GM18511 (cell line): ENCODE data around the gene LGMN.
"Not testable (repeated sequence)": the region's sequence is repeated elsewhere in the genome, so short reads cannot be mapped to it uniquely, and the experiment has no call there.

Experiments used
- ATAC-seq: cut with Tn5 transposase; IDR thresholded peaks from one replicate; pipeline ENCODE4 v1.9.1; 2021; ENCODE audit warnings: mild to moderate bottlenecking, moderate library complexity; ENCODE audit not compliant: unreplicated experiment

Gene LGMN

DNA sequence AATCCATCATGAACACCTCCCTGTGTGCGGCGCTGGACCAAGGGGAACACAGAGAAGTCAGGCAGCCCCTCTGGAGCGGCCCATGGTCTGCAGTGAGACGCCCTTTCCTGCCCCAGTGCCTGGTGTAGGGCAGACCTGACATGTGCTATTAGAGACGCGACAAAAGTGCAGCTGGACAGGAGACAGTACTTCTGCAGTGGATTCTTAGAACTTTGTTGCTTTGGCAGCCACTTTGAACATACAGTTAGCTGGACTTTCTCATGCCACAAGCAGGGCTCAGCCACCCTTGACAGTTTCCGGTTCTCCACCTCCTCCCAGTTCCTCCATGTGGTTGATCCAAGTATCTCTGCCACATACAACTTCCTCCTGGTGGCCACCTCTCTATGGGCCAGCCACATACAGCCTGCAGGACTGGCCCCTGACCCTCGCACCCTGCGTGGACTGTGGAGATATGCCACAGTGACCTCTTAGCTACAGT, 45.9 kb downstream of the LGMN start:
- ATAC-seq = no peak

DNA sequence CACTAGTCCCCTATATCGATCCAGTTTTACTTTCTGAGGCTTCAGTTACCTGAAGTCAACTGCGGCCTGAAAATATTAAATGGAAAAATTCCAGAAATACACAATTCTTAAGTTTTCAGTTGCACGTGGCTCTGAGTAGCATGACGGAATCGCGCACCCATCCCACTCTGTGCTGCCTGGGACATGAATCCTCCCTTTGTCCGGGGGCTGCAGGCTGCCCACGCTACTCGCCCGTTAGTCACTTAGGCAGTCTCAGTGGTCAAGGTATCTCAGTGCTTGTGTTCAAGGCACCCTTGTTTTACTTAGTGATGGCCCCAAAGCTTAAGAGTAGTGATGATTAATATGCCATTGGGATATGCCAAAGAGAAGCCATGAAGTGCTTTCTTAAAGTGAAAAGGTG, 46.6 kb downstream of the LGMN start:
- no peak for ATAC-seq

DNA sequence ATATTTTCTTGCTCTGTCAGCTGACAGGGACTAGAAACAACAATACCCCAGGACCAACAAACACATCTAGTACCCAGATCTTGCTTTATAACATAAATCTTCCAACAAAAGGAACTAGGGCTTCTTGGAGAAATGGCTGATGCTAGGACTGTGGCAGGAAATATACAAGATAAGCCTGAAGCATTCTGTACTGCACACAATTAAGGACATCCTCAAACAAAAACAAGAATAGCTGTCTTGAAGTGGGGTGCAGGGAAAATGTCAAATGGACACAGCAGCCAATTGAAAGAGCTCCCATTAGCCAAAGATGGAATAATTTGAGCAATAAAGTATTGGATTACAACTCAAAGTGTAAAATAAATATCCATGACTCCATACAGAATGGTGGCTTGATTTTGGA, 50.0 kb downstream of the LGMN start:
- ATAC-seq = no peak

DNA sequence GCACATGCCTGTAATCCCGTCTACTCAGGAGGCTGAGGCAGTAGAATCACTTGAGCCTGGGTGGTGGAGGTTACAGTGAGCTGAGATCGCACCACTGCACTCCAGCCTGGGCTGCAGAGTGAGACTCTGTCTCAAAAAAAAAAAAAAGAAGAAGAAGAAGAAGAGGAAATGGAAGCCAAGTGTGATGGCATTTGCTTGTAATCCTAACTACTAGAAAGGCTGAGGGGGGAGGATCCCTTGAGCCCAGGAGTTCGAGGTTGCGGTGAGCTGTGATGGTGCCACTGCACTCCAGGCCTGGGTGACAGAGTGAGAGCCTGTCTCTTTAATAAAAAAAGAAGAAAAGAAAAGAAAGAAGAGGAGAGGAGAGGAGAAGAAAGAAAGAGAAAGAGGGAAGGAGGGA, 52.1 kb downstream of the LGMN start:
- ATAC-seq = no peak

DNA sequence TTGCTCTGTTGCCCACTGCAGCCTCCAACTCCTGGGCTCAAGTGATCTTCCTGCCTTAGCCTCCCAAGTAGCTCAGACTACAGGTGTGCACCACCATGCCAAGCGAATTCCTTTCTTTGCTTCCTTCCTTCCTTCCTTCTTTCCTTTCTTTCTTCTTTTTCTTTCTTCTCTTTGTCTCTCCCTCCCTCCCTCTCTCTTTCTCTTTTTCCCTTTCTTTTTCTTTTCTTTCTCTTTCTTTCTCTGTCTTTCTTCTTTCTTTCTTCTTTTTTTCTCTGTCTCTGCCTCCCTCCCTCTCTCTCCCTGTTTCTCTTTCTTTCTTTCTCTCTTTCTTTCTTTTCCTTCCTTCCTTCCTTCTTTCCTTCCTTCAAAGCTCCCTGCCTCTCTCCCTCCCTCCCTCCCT, 52.9 kb downstream of the LGMN start:
- ATAC-seq = no peak

DNA sequence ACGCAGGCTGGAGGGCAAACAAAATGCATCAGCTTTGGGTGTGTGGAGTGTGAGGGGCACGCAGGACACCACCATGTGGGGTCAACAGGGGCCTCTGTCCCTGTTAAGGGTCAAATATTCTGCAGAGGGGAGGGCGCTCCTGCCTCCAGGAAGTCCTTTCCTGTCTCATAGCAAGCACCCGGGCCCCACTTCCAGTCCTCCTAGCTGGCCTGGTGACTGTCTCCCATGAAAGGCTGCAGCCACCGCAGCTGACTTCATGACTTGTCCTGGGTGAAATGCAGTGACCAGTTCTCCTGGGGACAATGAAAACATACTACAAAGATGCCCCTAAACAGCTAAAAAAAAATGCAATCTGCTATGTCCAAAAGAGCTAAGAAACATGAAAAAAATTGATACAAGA, 53.6 kb downstream of the LGMN start:
- no peak for ATAC-seq

DNA sequence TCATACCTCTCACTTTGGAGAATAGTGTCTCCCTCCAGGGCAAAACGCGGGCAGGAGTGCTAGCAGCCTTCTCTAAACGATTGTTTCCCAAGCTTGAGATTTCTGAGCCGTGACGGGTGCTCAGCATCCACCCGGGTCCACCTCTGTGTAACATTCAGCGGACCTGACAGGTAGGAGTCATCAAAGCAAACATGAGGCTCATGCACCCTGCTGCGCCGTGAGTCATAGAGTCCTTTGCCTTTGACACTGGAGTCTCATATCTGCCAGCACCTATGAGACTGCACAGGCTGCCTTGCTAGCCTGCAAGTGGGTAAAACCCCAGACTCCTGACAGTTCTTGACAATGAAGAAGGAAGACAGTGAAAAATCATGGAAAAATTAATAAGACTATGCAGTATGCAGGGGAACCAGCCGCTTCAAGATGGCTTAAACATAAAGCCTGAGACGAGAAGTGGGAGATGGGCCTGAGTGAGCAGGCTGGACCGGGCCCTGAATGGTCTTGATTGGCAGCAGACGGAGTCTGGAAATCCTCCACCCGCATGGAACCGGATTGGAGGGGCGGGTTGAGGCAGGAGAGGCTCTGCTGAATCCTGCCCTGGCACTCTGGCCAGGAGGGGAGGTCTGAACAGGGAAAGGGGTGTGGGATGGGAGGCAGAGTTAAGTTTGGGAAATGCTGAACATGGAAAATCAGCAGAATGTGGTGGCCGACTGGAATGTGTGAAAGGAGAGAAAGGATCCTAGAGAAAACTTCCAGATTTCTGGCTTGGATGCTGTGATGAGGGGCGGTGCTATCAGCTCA, 54.2 kb downstream of the LGMN start:
- ATAC-seq = no peak

DNA sequence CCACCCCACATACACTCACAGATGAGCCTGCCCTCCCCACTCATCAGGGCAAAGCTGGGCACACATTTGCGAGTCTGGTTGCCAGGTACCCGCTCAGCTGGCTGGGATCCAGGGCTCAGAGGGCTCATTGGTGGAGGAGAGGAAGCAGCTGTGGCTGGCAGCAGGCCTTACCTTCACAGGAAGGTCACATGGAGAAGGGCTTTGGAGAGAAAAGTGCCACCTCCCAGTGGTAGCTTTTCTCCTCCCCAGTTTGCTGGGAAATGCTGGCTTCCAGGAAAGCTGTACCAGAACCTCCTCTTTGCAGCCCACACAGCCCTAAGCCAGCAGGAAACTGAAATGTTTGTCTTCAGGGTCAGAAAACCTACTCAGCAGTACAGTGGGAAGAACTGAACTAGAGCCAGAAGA, 55.6 kb downstream of the LGMN start:
- ATAC-seq = no peak

DNA sequence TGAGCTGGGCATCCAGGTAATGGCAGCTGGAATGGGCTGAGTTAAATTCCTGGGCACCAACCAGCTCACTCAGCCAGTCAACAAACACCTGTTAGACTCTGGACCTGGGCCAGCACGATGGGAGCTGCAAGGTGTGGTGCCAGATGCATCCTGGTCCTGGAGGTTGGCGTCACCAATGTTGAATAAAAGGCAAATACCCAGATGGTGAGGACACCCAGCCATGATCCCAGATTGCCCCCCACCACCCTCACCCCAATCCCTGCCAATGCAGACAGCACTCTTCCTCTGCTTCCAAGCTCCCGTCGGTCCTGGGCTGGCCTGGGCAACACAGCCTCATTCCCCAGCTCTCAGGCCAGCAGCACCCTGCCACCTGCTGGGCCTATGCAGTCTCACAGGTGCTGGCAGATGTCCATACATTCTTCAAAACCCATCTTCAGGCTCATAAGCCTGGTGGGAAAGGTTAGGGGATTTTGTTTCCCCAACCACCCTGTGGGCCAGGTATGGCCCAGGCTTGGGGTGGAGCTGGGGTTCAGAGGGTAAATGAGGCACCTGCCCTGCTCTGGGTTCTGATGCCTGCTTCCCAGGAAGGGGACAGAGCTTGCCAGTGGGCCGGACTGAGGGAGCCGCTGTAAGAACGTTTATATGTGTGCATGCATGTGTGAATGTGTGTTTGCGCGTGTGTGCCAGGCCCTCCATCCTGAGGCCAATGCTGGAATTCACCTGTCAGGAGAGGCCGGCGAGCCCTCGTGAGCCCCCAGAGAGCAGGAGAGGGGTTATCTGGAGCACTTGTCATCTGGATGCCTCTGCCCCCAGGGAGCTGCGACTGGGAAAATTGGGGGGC, 58.0 kb downstream of the LGMN start:
- no peak for ATAC-seq

DNA sequence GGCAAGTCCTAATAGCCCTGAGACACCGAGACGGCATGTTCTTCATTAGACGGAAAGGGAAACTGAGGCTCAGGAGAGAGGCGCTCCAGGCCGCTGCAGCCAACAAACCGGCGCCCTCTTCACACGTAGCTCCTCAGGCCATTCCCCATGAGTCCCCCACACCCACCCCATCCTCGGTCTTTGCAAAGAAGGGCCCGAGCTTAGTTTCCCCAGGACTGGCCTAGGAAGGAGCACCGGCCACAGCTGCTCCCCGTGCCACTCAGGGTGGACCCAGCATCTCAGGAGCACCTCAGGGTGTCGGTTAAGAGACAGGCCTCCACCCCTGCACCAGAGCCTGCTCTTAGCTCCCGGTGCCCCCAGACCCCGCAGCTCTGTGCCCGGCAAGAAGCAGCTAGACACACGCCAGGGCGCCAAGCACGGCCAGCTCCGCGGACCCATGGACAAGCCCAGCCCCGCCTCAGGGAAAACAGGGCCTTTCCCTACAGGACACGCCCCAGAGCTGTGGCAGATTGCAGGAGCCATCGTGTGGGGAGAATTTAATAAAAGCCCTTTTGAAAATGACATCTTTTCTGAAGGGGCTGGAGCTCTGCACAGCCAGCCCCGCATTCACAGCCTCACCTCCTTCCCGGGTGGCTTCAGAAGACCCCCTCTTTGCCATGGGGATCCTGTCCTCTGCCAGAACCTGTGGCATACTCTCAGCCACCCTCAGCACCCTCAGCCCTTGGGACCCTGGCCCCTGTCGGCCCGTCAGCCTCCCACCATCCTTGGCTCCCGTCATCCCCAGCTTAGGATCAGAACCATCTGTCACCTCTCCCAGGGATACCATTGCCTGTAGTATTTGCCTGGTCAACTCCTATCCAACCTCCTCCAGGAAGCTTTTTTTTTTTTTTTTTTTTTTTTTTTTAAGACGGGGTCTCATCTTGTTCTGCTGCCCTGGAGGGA, 59.7 kb downstream of the LGMN start:
- no peak for ATAC-seq

DNA sequence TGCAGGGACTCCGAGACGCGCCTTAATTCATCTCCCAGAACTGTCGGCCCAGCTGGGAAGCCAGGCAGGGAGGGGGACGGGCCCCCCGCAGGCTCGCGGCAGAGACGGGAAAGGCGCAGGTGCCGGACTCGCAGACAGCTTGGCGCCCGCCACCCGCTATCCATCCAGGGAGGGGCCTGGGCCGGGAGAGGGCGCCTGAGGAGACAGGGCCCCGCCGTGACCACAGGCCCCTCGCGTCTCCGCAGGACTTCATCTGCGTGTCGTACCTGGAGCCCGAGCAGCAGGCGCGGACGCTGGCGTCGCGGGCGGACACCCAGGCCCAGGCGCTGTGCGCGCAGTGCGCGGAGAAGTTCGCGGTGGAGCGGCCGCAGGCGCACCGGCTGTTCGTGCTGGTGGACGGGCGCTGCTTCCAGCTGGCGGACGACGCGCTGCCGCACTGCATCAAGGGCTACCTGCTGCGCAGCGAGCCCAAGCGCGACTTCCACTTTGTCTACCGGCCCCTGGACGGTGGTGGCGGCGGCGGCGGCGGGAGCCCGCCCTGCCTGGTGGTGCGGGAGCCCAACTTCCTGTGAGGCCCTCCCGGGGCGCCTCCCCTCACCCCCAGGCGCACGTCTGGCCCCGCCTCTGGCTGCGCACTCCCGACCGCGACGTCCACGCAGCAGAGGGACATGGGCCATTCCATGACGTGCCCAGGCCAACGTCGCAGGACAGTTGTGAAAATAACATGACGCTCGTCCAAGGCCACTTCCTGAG, 60.6 kb downstream of the LGMN start:
- no peak for ATAC-seq

DNA sequence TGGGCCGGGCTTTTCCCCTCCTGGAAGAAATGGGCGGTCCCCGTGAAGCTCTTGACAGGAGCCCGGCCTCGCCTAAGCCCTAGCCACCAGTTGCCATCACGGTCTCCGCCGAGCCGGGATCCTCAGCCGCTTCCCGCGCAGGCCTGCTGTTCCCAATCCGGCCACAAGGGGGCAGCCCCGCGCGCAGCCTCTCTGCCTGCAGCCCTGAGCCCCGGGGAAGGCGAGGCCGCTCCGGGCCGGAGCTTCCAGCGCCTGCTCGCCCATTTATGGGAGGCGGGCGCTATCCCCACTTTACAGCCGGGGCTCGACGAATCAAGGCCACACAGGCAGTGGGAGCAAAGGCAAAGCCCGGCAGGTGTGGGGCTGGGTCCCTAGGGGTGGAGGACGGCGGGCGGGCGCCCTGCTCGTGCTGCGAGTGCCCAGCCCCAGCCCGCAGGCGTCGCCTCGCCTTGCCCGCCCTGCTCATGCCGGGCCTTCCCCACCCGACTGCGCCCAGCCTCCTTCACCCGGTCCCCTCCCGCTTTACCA, 61.5 kb downstream of the LGMN start:
- no peak for ATAC-seq

DNA sequence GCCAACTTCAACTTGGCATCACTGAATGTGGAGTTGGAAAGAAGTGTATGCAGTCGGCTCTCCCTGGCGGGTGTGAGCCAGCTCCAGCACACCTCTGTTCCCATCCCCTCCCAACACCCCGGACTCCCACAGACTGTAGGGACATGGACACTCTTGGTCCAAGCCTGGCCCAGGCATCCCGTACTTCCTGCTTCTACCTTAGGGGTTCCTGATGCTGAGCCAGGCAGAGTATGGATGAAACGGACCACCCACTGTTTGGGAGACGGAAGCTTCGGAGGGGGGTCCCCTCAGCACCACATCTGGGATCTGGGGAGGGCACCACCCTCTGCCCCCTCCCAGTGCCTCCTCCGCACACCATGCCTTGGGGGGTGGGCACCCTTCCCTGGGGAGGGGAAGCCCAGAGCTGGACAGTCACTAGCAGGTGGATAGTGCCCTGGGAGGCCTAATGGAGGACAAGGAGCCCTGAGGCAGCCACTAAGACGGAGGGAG, 62.0 kb downstream of the LGMN start:
- no peak for ATAC-seq

DNA sequence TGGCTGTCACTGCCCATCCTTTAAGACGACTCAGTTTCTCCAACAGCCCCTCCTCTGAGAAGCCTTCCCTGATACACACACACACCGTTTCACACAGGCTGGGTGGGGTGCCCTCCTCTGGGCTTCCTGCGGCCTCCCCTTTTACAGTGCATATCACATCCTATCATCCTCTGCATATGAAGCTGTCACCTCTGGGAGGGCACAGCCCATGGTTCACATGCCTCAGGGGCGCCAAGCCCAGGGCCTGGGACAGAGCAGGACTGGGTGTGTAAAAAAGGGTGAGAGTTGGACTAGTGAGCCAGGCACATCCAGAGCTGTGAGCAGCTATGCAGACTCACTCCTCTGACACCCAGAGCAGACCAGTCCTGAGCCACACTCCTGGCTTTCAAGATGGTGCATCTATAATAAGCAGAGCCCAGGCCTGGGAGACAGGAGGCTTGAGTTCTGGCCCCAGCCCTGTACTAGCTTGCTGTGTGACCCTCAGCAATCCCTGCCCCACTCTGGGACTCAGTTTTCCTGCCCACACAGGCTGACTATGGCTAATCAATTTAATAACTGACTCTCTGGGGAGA, 62.6 kb downstream of the LGMN start:
- no peak for ATAC-seq

DNA sequence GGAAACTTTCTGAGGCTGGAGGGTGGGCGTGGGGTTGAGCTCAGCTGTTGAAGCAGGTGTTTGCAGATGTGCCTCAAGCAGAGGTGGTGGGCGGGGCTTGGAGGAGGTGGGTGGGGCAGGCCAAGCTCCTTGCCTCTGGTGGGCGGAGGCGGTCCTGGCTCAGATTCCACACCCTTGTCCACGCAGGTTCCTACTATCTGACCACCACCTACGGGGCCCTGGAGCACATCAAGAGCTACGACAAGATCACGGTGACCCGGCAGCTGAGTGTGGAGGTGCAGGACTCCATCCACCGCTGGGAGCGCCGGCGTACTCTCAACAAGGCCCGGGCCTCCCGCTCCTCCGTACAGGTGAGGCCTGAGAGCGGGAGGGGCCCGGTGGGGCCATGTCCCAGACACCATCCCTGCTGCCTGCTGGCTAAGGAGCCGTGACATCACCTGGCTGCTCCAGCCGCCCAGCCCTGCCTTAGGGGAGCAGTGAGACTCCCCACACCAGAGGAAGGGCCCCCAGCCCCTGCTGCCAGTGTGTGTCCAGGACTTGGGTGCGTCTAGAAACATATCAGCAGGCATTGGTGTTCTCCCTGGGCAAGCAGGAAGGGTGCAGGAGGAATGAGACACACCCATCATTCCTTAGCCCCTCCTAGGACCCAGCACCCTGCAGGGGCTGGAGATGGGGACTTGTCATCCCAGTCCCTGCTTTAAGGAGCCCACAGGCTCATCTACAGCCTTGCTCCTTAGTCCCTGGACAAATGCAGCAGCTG, 63.4 kb downstream of the LGMN start:
- ATAC-seq = no peak

DNA sequence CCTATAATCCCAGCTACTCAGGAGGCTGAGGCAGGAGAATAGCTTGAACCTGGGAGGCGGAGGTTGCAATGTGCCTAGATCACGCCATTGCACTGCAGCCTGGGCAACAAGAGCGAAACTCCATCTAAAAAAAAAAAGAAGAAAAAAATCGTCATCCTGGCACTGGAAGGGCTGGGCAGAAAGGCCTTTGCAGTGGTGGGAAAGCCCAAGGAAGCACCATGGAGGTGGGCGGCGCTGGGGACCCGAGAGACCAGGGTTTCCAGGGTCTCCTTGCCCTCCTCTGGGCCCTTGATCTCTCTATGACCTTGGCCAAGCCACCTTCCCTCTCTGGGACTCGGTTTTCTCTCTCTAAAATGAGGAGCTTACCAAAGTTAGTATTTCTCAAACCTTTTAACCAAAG, 65.4 kb downstream of the LGMN start:
- no peak for ATAC-seq

DNA sequence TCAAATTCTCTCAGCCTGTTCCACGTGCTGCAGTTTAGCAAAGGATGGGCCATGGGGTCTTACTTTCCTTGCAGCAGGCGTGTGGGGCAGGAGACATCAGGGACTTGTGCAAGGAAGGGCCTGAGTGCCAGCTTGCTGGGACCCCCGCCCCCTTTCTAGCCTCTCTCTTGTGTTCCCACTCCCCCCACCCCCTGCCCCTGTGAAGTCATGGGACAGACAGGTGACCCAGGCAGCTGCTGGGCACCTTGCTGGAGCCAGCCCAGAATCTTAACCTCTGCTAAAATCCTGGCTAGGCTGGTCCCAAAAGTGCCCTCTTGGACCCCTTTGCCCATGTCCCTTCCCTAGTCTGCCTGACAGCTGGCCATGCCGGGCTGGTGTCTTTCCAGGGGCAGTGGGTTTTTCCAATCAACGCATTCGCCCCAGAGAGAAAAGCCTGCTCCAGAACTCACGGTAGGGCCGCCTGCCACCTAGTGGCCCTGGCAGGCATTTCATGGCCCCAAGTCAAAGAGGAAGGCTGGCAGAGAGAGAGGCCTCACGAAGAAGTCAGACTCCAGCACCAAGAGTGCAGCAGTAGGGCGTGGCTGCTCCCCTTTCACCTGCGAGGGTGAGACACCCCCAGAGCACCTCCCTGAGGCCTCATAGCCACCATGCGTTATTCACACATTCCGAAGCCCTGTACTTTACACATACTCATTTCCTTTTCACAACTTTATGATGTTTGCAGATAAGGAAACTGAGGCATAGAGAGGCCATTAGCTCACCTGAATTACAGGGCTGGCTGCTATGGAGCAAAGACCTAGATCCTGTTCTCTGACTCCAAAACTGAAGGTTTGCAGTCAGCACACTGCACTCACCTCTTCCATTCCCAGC, 67.4 kb downstream of the LGMN start:
- ATAC-seq = no peak

DNA sequence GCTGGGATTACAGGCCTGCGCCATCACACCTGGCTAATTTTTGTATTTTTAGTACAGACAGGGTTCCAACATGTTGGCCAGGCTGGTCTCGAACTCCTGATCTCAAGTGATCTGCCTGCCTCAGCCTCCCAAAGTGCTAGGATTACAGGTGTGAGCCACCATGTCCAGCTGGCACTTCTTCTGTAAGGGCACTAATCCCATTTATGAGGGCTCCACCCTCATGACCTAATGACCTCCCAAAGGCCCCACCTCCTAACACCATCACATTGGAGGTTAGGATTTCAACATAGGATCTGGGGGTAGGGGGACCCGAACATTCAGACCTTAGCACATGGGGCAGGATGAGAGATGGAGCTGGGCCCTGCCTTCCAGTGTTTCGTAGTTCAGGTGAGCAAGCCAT, 68.1 kb downstream of the LGMN start:
- ATAC-seq = not testable (repeated sequence)
